H1 (cell line): ENCODE data around the gene IZUMO2. TPM values are rescaled to one million over a fixed set of nuclear protein-coding genes. Genes with fewer than 3 reads are reported as not detected.

Experiments
- HDAC2 ChIP-seq, 2 experiments: fragments of 300-600 bp in 1 of 2; sonication (generic) in 1 of 2; IDR thresholded peaks; 2 replicates each; pipeline ENCODE4 v1.6.1; 2011 to 2012; ENCODE audit warnings: low read depth in 2 of 2, low read length in 2 of 2, mild to moderate bottlenecking in 2 of 2, moderate library complexity in 2 of 2, borderline replicate concordance in 1 of 2, inconsistent platforms in 1 of 2
- MAX ChIP-seq: IDR thresholded peaks from 2 replicates; pipeline ENCODE4 v1.6.1; 2012; ENCODE audit warnings: inconsistent platforms
- TAF7 ChIP-seq: optimal IDR thresholded peaks from 2 replicates; pipeline ENCODE3; 2011; ENCODE audit warnings: low read depth, mild to moderate bottlenecking, inconsistent platforms, low read length, moderate library complexity, borderline replicate concordance
- polyA plus RNA-seq, 7 experiments: library from polyadenylated mRNA; depleted of rRNA in 3 of 7; stranded (reverse) in 5 of 7; unstranded in 2 of 7; fragments of >200 nt in 5 of 7; fragments of 200-250 nt in 2 of 7; gene quantifications; 1 replicate in 5 of 7; 2 replicates in 1 of 7; 4 replicates in 1 of 7; pipeline versions ENCODE4 v1.2.1 to v1.2.3, GENCODE V29; 2011 to 2013; ENCODE audit warnings: missing spikeins in 2 of 7, mixed read lengths in 2 of 7
- total RNA-seq: library from RNA; stranded (reverse); fragmentation: NEBNext Ultra II Directional; extraction: Animal tissue kit (Norgen Biotek cat#: 25700); gene quantifications from 2 replicates; pipeline ENCODE4 v1.2.1, GENCODE V29; 2021

The IZUMO2 gene
- total and polyA plus RNA-seq, 2 of the 8 experiments (the other 6 are each of a cell fraction or from before 2014, with no cell fraction given) = 1.7 to 1.9 TPM

- TF ChIP-seq TAF7 (no peak), MAX (no peak), HDAC2 (IDR thresholded peaks at IDR 0.05; ENCODE audit: borderline replicate concordance in 1 of 2, low read depth in 2 of 2, low read length in 2 of 2) (no peak)
Observed at GRCh38 chr19:50202386-50202785, 39.3 kb upstream of the IZUMO2 start (continued).
